Fibroblast of skin of back (primary cell): Measurements from ENCODE around the gene KDM3A.
A peak's percentile ranks its signal among the peaks of the same experiment; 100 is the strongest.

Source experiments
- DNase-seq: peaks from one replicate; pipeline ENCODE4 v3.0.0-alpha.2; 2013

Gene KDM3A

GRCh38 chr2:86436328-86436727 lies 4.8 kb upstream of the KDM3A start:
- no peak for DNase-seq

- DNase-seq, result no peak
Measured at GRCh38 chr2:86439879-86440630, 1.1 kb upstream of the KDM3A start.

GRCh38 chr2:86441392-86441881 lies 266 bp downstream of the KDM3A start:
- DNase-seq, result no peak

GRCh38 chr2:86441882-86442641 lies 891 bp downstream of the KDM3A start:
- DNase-seq, result peak; percentile 66

- peak; percentile 95 for DNase-seq
Measured at GRCh38 chr2:86442642-86443005, 1.5 kb downstream of the KDM3A start.

- DNase-seq, result no peak
Measured at GRCh38 chr2:86443631-86444350, 2.6 kb downstream of the KDM3A start.

GRCh38 chr2:86445436-86445835 lies 4.3 kb downstream of the KDM3A start:
- DNase-seq, result no peak

GRCh38 chr2:86446060-86446459 lies 4.9 kb downstream of the KDM3A start:
- no peak for DNase-seq

- DNase-seq, result peak; percentile 62
Measured at GRCh38 chr2:86453836-86454235, 12.7 kb downstream of the KDM3A start.

GRCh38 chr2:86454238-86454637 lies 13.1 kb downstream of the KDM3A start:
- DNase-seq, result no peak

GRCh38 chr2:86455181-86455580 lies 14.0 kb downstream of the KDM3A start:
- no peak for DNase-seq

GRCh38 chr2:86461042-86461743 lies 20.0 kb downstream of the KDM3A start:
- no peak for DNase-seq

GRCh38 chr2:86464652-86465051 lies 23.5 kb downstream of the KDM3A start:
- no peak for DNase-seq

GRCh38 chr2:86466306-86466705 lies 25.1 kb downstream of the KDM3A start:
- DNase-seq, result no peak

GRCh38 chr2:86468162-86469033 lies 27.2 kb downstream of the KDM3A start:
- no peak for DNase-seq

GRCh38 chr2:86470890-86471289 lies 29.7 kb downstream of the KDM3A start:
- no peak for DNase-seq

- no peak for DNase-seq
Measured at GRCh38 chr2:86471637-86472036, 30.5 kb downstream of the KDM3A start.

GRCh38 chr2:86476092-86476491 lies 34.9 kb downstream of the KDM3A start:
- DNase-seq, result peak; percentile 61

- no peak for DNase-seq
Measured at GRCh38 chr2:86476918-86477317, 35.7 kb downstream of the KDM3A start.

GRCh38 chr2:86477349-86477748 lies 36.2 kb downstream of the KDM3A start:
- DNase-seq, result no peak

- DNase-seq, result no peak
Measured at GRCh38 chr2:86480105-86480504, 38.9 kb downstream of the KDM3A start.

GRCh38 chr2:86482034-86482433 lies 40.9 kb downstream of the KDM3A start:
- DNase-seq, result no peak
